Measurements from ENCODE around the gene EDDM3A. TPM values are rescaled to one million over a fixed set of nuclear protein-coding genes. Genes with fewer than 3 reads are reported as not detected.

EDDM3A gene
- polyA plus RNA-seq, 1 of the 3 experiments (the other 2 are of a cell fraction): not detected

- H3K27ac ChIP-seq (ENCODE audit: low read depth in 2 of 2, low read length in 1 of 2): no peak overlapping the region
- no peak for DNase-seq
- TF ChIP-seq NRF1 (IDR thresholded peaks at IDR 0.05; ENCODE audit: low read depth, low read length): no peak
- TF ChIP-seq MEF2A (IDR thresholded peaks at IDR 0.05; ENCODE audit: borderline replicate concordance, low read depth): no peak
- TF ChIP-seq EZH2phosphoT487 (IDR thresholded peaks at IDR 0.05; ENCODE audit: borderline replicate concordance, low read depth): no peak
- no peak for TF ChIP-seq USF2 (IDR thresholded peaks at IDR 0.05; ENCODE audit: borderline replicate concordance, low read depth, low read length)
- no peak for TF ChIP-seq RAD21 (IDR thresholded peaks at IDR 0.05; ENCODE audit: low read length)
- TF ChIP-seq GATA2 (CRISPR knock-in tag; IDR thresholded peaks at IDR 0.05): no peak
- no peak for TF ChIP-seq GABPA (IDR thresholded peaks at IDR 0.05; ENCODE audit: low read depth)
- 13% methylated on average over 4 of the region's 4 CpGs for WGBS (ENCODE audit: low lambda C conversion rate)
- H2AFZ ChIP-seq (ENCODE audit: low read depth): no peak overlapping the region
- H3K4me1 ChIP-seq (ENCODE audit: control insufficient read depth in 1 of 2, insufficient read depth in 2 of 2, low read depth in 1 of 2, low read length in 1 of 2): no peaks in the 10 kb centered on the region
- no peaks in the 10 kb centered on the region for H3K79me2 ChIP-seq (ENCODE audit: insufficient read depth)
- H3F3A ChIP-seq (replicated peaks; ENCODE audit: insufficient read depth): no peaks in the 10 kb centered on the region
- no peak overlapping the region for H3K4me3 ChIP-seq (ENCODE audit: low read depth in 2 of 2, low read length in 1 of 2)
- no peak overlapping the region for H3K9ac ChIP-seq
- H3K27me3 ChIP-seq (ENCODE audit: insufficient read depth): peaks cover 50% of the 10 kb centered on the region
- H3K9me3 ChIP-seq: no peaks in the 10 kb centered on the region
- H4K20me1 ChIP-seq (ENCODE audit: insufficient read depth): no peaks in the 10 kb centered on the region
- ChIA-PET POLR2A (no interaction called here), CTCF (no interaction called here)
- no peak overlapping the region for H3K4me2 ChIP-seq
- H3K36me3 ChIP-seq (replicated peaks in 1 of 2; ENCODE audit: control insufficient read depth in 1 of 2, insufficient read depth in 2 of 2, low read length in 1 of 2): no peaks in the 10 kb centered on the region
- no peaks in the 10 kb centered on the region for H3K9me2 ChIP-seq
Observed at GRCh38 chr14:20719777-20720176, 25.9 kb upstream of the EDDM3A start.

GRCh38 chr14:20720741-20721140 is 24.9 kb upstream of the EDDM3A start:
- Histone ChIP-seq H3K79me2 (ENCODE audit: insufficient read depth) (no peaks in the 10 kb centered on the region), H4K20me1 (ENCODE audit: insufficient read depth) (no peaks in the 10 kb centered on the region), H3K4me1 (ENCODE audit: control insufficient read depth in 1 of 2, insufficient read depth in 2 of 2, low read depth in 1 of 2, low read length in 1 of 2) (no peaks in the 10 kb centered on the region), H3F3A (replicated peaks; ENCODE audit: insufficient read depth) (no peaks in the 10 kb centered on the region), H3K27me3 (ENCODE audit: insufficient read depth) (peaks cover 59% of the 10 kb centered on the region), H3K9me2 (no peaks in the 10 kb centered on the region), H3K36me3 (replicated peaks in 1 of 2; ENCODE audit: control insufficient read depth in 1 of 2, insufficient read depth in 2 of 2, low read length in 1 of 2) (no peaks in the 10 kb centered on the region), H3K4me2 (no peak overlapping the region), H3K9me3 (no peaks in the 10 kb centered on the region), H2AFZ (ENCODE audit: low read depth) (no peak overlapping the region), H3K27ac (ENCODE audit: low read depth in 2 of 2, low read length in 1 of 2) (no peak overlapping the region), H3K9ac (no peak overlapping the region), H3K4me3 (ENCODE audit: low read depth in 2 of 2, low read length in 1 of 2) (no peak overlapping the region)
- ChIA-PET CTCF (no interaction called here), POLR2A (no interaction called here)
- WGBS (ENCODE audit: low lambda C conversion rate): 8% methylated on average over 6 of the region's 6 CpGs
- DNase-seq: no peak
- TF ChIP-seq SMC3 (IDR thresholded peaks at IDR 0.05; ENCODE audit: low read depth, low read length) (no peak), RXRA (IDR thresholded peaks at IDR 0.05; ENCODE audit: borderline replicate concordance, low read depth) (no peak), CTCF (IDR thresholded peaks at IDR 0.05) (no peak), GATA2 (CRISPR knock-in tag; IDR thresholded peaks at IDR 0.05) (no peak), REST (IDR thresholded peaks at IDR 0.05; ENCODE audit: low read depth, low read length) (no peak), MEF2A (IDR thresholded peaks at IDR 0.05; ENCODE audit: borderline replicate concordance, low read depth) (no peak), RFX5 (IDR thresholded peaks at IDR 0.05; ENCODE audit: low read length) (no peak), GABPA (IDR thresholded peaks at IDR 0.05; ENCODE audit: low read depth) (no peak), JUND (IDR thresholded peaks at IDR 0.05) (no peak), MXI1 (IDR thresholded peaks at IDR 0.05; ENCODE audit: low read depth, low read length) (no peak), SIN3A (IDR thresholded peaks at IDR 0.05; ENCODE audit: borderline replicate concordance, low read depth, low read length) (no peak), YY1 (IDR thresholded peaks at IDR 0.05; ENCODE audit: low read depth) (no peak), POLR2AphosphoS5 (IDR thresholded peaks at IDR 0.05; ENCODE audit: low read depth, low read length) (no peak), CHD2 (IDR thresholded peaks at IDR 0.05; ENCODE audit: low read length, partially characterized antibody) (no peak), EZH2phosphoT487 (IDR thresholded peaks at IDR 0.05; ENCODE audit: borderline replicate concordance, low read depth) (no peak), TEAD4 (IDR thresholded peaks at IDR 0.05; ENCODE audit: borderline replicate concordance, insufficient read depth) (no peak), PBX3 (IDR thresholded peaks at IDR 0.05) (no peak)
